HL-60 (cell line): ENCODE results near the gene SP110.

Experiments
- DNase-seq, 2 experiments: peaks; one replicate each; pipeline ENCODE4 v3.0.0-alpha.2; 2010 to 2020; ENCODE audit warnings: low read depth in 1 of 2, low spot score in 1 of 2
- H3K27ac ChIP-seq: fragments of 250-450 bp; sonication (Bioruptor Pico); replicated peaks from 2 replicates; pipeline ENCODE4 v1.5.1; 2020; ENCODE audit warnings: mild to moderate bottlenecking, moderate library complexity
- H3K27me3 ChIP-seq: fragments of 250-450 bp; sonication (Bioruptor Pico); 2 replicates; pipeline ENCODE4 v1.5.1; 2021; ENCODE audit warnings: mild to moderate bottlenecking, moderate library complexity; ENCODE audit not compliant: insufficient read depth, poor library complexity, severe bottlenecking
- H3K4me3 ChIP-seq: replicated peaks from 2 replicates; pipeline ENCODE4 v1.5.1; 2011; ENCODE audit warnings: mild to moderate bottlenecking, control low read depth, low read length; ENCODE audit not compliant: insufficient read depth
- CTCF ChIP-seq: IDR thresholded peaks from one replicate; pipeline ENCODE4 v1.5.1; 2011; ENCODE audit warnings: low read length, control low read depth, inconsistent platforms; ENCODE audit not compliant: insufficient read depth
- GABPA ChIP-seq: IDR thresholded peaks from 2 replicates; pipeline ENCODE4 v1.6.1; 2012; ENCODE audit warnings: low read depth
- POLR2AphosphoS5 ChIP-seq: IDR thresholded peaks from 2 replicates; pipeline ENCODE4 v1.6.1; 2012; ENCODE audit warnings: low read depth
- REST ChIP-seq: IDR thresholded peaks from 2 replicates; pipeline ENCODE4 v1.6.1; 2012; ENCODE audit warnings: low read depth; ENCODE audit not compliant: insufficient replicate concordance
- SPI1 ChIP-seq: IDR thresholded peaks from 2 replicates; pipeline ENCODE4 v1.6.1; 2012; ENCODE audit warnings: low read depth, mild to moderate bottlenecking, borderline replicate concordance

Gene SP110

GRCh38 chr2:230131366-230131765, 88.4 kb downstream of the SP110 start:
- TF ChIP-seq REST, result no peak
- TF ChIP-seq SPI1, result no peak
- TF ChIP-seq POLR2AphosphoS5, result no peak
- no peak for TF ChIP-seq GABPA
- no peak for TF ChIP-seq CTCF
- DNase-seq, result no peak
- H3K27ac ChIP-seq, result no peak overlapping the region
- H3K27me3 ChIP-seq, result no peaks in the 10 kb centered on the region
- no peak overlapping the region for H3K4me3 ChIP-seq

GRCh38 chr2:230130668-230131364, 89.0 kb downstream of the SP110 start:
- no peak for DNase-seq

More at GRCh38 chr2:230130668-230131364, 89.0 kb downstream of the SP110 start:
- H3K27ac ChIP-seq, result no peak overlapping the region
- no peak overlapping the region for H3K4me3 ChIP-seq
- no peaks in the 10 kb centered on the region for H3K27me3 ChIP-seq
- TF ChIP-seq POLR2AphosphoS5 (no peak), GABPA (no peak), CTCF (no peak), SPI1 (no peak), REST (no peak)
